Liver (tissue), 3 donors: ENCODE data around the gene SORD.
A peak's percentile ranks its signal among the peaks of the same experiment; 100 is the strongest.
"Not testable (repeated sequence)": the region's sequence is repeated elsewhere in the genome, so short reads cannot be mapped to it uniquely, and the experiment has no call there.

Experiments
- FOXA1 ChIP-seq: IDR thresholded peaks from 2 replicates; pipeline ENCODE4 v1.6.1; 2016; ENCODE audit warnings: antibody characterized with exemption
- NR2F2 ChIP-seq: IDR thresholded peaks from 2 replicates; pipeline ENCODE4 v1.6.1; 2016; ENCODE audit warnings: antibody characterized with exemption
- RAD21 ChIP-seq, 2 donors: IDR thresholded peaks; 2 replicates each; pipeline ENCODE4 v1.6.1; 2016; ENCODE audit warnings: antibody characterized with exemption in 2 of 2, mild to moderate bottlenecking in 2 of 2
- YY1 ChIP-seq: IDR thresholded peaks from 2 replicates; pipeline ENCODE4 v1.6.1; 2016; ENCODE audit warnings: antibody characterized with exemption, mild to moderate bottlenecking
- TF ChIP-seq, protein P1 (sequence below): fragments of 150-350 bp; IDR thresholded peaks from 2 replicates; pipeline ENCODE4 v1.5.1; 2017; ENCODE audit warnings: improper control_type of control experiment, low read depth, low read length; ENCODE audit not compliant: missing input control
- TF ChIP-seq, protein P2 (sequence below): IDR thresholded peaks from 2 replicates; pipeline ENCODE4 v1.6.1; 2016; ENCODE audit warnings: antibody characterized with exemption
- donor health status: healthy.
- donor health status: healthy.

DNA sequence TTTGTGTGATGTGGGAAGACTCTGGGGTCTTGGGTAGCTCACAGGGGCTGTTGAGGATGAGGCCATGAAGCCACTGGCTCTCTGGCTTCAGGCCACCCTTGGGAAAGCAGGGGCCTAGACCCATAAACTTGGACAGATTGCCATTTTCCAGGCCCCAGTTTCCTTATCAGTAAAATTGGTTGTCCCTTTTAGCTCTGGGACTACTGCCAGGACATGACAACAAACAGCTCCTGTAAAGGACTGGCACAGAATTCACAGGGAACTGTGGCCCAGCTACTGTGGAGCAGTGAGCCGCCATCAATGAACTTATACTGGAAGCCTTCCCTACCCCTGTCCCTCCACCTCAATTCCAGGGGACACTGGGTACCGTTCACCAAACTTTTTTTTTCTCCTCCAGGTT, 54.4 kb downstream of the SORD start:
- TF ChIP-seq, protein P1, sequence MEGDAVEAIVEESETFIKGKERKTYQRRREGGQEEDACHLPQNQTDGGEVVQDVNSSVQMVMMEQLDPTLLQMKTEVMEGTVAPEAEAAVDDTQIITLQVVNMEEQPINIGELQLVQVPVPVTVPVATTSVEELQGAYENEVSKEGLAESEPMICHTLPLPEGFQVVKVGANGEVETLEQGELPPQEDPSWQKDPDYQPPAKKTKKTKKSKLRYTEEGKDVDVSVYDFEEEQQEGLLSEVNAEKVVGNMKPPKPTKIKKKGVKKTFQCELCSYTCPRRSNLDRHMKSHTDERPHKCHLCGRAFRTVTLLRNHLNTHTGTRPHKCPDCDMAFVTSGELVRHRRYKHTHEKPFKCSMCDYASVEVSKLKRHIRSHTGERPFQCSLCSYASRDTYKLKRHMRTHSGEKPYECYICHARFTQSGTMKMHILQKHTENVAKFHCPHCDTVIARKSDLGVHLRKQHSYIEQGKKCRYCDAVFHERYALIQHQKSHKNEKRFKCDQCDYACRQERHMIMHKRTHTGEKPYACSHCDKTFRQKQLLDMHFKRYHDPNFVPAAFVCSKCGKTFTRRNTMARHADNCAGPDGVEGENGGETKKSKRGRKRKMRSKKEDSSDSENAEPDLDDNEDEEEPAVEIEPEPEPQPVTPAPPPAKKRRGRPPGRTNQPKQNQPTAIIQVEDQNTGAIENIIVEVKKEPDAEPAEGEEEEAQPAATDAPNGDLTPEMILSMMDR = not testable (repeated sequence)
- TF ChIP-seq YY1 = peak; percentile 70
- not testable (repeated sequence) for TF ChIP-seq FOXA1; NR2F2; RAD21 (IDR thresholded peaks at IDR 0.05)
- TF ChIP-seq, protein P2, sequence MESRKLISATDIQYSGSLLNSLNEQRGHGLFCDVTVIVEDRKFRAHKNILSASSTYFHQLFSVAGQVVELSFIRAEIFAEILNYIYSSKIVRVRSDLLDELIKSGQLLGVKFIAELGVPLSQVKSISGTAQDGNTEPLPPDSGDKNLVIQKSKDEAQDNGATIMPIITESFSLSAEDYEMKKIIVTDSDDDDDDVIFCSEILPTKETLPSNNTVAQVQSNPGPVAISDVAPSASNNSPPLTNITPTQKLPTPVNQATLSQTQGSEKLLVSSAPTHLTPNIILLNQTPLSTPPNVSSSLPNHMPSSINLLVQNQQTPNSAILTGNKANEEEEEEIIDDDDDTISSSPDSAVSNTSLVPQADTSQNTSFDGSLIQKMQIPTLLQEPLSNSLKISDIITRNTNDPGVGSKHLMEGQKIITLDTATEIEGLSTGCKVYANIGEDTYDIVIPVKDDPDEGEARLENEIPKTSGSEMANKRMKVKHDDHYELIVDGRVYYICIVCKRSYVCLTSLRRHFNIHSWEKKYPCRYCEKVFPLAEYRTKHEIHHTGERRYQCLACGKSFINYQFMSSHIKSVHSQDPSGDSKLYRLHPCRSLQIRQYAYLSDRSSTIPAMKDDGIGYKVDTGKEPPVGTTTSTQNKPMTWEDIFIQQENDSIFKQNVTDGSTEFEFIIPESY = not testable (repeated sequence)
